Putamen (tissue), 1 donor: ENCODE measurements around the gene FEM1A.
"Not testable (repeated sequence)": the region's sequence is repeated elsewhere in the genome, so short reads cannot be mapped to it uniquely, and the experiment has no call there.

Experiments used
- DNase-seq: peaks from one replicate; pipeline ENCODE4 v3.0.0-alpha.2; 2016; ENCODE audit warnings: low spot score

FEM1A gene

DNA sequence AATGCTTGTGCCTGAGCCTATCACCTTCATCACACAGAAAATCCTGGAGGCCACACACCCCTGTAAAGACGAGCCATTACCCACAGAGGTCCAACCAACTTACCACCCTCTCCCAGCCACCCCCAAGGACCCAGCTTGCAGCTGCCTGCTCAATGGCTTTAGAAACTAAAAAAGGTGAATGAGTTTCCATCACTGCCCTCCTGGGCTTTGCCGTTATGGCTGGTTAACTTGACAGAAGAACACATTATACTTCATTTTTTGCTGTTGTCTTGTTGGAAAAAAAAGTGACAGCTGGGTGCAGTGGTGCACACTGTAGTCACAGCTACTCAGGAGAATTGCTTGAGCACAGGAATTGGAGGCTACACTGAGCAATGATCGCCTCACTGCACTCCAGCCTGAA lies 17.4 kb upstream of the FEM1A start:
- DNase-seq: no peak

DNA sequence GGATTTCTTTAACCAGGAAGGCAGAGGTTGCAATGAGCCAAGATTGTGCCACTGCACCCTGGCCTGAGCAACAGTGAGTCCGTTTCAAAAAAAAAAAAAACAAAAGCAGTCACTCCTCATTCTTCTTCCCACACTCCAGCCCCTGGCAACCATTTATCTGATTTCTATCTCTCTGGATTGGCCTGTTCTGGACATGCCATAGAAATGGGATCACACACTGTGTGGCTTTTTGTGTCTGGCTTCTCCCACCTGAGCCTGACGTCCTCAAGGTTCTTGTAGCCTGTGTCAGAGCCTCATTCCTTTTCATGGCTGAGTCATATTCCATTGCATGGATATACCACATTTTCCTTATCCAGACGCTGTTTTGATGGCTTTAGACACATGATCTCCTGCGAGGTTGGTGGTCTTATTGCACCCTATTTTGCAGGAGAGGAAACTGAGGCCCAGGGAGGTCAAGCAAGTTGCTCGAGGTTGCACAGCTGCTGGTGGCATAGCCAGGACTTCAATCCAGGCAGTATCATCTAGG lies 15.8 kb upstream of the FEM1A start:
- no peak for DNase-seq

DNA sequence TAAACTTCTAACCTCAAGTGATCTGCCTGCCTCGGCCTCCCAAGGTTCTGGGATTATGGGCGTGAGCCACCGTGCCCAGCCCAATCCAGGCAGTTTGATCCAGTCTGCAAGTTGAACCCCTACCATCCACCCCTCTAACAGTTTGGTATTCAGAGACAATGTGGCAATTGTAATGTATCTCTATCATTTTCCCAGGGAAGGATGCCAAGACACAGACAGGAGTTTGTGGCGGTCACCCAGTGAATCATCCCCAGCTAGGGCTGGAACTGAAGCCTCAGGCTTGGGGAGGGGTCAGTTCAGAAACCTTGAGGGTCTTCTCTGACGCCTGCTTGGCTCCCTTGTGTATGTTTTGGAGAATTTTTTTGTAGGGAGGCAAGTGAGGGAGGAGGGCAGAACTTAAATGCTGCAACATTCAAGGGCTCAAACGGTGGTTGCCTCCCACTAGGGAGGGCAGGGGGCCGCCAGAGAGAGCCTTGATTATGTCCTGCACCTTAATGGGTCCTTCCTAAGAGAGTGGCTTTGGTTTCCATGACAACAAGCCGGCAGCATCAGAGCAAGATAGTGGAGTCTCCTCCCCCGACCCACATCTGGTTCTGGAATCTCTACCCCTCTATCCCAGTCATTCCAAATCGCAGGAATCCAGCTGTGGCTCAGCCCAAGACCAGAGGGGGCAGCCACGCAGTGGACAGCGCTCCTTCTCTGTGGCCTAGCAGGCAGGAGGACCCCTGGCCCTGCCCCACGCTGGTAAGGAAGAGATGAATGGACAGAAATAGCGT lies 14.9 kb upstream of the FEM1A start:
- no peak for DNase-seq

DNA sequence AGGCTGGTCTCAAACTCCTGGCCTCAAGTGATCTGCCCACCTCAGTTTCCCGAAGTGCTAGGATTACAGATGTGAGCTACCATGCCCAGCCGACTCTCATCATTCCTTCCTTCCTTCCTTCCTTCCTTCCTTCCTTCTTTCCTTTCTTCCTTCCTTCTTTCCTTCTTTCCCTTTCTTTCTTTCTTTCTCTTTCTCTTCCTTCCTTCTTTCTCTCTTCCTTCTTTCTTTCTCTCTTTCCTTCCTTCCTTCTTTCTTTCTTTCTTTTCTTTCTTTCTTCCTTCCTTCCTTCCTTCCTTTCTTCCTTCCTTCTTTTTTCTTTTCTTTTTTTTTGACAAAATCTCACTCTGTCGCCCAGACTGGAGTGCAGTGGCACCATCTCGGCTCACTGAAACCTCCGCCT lies 13.4 kb upstream of the FEM1A start:
- DNase-seq: not testable (repeated sequence)

DNA sequence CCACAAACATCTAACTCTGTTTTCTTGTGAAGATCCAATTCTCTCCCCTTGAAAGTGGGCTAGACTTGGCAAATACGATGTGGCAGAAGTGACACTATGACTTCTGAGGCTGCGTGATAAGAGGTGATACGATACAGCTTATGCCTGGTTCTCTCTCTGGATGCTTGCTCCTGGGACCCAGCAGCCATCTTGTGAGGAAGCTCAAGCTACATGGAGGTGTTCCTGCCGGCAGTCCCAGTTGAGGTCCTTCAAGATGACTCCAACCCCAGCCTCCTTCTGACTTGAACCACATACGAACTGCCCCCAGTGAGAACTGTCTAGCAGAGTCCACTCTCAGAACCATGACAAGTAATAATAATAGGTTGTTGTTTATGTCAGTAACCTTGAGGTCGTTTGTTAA lies 10.7 kb upstream of the FEM1A start:
- DNase-seq: no peak

DNA sequence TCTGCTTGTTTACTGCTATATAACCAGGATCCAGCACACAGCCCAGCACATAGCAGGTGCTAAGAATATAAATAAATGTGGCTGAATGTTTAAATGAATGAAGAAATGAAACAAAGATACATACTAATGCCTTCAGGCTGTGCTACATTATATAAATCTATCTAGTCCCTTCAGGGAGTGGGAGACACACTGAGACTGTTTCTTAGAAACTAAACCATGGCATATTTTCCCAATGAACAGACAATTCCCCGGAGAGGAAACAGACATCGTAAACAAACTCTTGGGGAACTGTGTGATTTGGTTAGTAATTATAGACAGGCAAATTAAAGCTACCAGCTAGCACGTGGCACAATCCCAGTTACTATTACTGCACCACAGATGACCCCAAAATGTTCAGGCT lies 9.7 kb upstream of the FEM1A start:
- no peak for DNase-seq

DNA sequence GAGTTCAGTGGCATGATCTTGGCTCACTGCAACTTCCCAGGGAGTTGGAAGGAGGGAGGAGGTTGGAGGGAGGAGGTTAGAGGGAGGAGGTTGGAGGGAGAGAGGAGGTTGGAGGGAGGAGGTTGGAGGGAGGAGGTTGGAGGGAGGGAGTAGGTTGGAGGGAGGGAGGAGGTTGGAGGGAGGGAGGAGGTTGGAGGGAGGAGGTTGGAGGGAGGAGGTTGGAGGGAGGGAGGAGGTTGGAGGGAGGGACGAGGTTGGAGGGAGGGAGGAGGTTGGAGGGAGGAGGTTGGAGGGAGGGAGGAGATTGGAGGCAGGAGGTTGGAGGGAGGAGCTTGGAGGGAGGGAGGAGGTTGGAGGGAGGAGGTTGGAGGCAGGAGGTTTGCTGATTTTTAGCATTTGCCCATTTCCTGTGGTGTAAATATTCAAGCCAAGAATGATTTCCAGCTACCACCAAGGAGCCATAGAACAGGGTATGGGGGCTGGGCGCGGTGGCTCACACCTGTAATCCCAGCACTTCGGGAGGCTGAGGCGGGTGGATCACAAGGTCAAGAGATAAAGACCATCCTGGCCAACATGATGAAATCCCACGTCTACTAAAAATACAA lies 5.0 kb upstream of the FEM1A start:
- DNase-seq: not testable (repeated sequence)

DNA sequence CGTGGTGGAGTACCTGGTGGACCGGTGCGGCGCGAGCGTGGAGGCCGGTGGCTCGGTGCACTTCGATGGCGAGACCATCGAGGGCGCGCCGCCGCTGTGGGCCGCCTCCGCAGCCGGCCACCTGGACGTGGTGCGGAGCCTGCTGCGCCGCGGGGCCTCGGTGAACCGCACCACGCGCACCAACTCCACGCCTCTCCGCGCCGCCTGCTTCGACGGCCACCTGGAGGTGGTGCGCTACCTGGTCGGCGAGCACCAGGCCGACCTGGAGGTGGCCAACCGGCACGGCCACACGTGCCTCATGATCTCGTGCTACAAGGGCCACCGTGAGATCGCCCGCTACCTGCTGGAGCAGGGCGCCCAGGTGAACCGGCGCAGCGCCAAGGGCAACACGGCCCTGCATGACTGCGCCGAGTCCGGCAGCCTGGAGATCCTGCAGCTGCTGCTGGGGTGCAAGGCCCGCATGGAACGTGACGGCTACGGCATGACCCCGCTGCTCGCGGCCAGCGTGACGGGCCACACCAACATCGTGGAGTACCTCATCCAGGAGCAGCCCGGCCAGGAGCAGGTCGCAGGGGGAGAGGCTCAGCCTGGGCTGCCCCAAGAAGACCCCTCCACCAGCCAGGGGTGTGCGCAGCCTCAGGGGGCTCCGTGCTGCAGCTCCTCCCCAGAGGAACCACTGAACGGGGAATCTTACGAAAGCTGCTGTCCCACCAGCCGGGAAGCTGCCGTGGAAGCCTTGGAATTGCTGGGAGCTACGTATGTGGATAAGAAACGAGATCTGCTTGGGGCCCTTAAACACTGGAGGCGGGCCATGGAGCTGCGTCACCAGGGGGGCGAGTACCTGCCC lies 708 bp downstream of the FEM1A start:
- not testable (repeated sequence) for DNase-seq

DNA sequence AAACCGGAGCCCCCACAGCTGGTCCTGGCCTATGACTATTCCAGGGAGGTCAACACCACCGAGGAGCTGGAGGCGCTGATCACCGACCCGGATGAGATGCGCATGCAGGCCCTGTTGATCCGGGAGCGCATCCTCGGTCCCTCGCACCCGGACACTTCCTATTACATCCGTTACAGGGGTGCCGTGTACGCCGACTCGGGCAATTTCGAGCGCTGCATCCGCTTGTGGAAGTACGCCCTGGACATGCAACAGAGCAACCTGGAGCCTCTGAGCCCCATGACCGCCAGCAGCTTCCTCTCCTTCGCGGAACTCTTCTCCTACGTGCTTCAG lies 1.3 kb downstream of the FEM1A start:
- not testable (repeated sequence) for DNase-seq

DNA sequence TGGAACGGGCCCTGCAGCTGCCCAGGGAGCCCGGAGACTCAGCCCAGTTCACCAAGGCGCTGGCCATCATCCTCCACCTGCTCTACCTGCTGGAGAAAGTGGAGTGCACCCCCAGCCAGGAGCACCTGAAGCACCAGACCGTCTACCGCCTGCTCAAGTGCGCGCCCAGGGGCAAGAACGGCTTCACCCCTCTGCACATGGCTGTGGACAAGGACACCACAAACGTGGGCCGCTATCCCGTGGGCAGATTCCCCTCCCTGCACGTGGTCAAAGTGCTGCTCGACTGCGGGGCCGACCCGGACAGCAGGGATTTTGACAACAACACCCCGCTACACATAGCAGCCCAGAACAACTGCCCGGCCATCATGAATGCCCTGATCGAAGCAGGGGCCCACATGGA lies 1.7 kb downstream of the FEM1A start:
- not testable (repeated sequence) for DNase-seq

DNA sequence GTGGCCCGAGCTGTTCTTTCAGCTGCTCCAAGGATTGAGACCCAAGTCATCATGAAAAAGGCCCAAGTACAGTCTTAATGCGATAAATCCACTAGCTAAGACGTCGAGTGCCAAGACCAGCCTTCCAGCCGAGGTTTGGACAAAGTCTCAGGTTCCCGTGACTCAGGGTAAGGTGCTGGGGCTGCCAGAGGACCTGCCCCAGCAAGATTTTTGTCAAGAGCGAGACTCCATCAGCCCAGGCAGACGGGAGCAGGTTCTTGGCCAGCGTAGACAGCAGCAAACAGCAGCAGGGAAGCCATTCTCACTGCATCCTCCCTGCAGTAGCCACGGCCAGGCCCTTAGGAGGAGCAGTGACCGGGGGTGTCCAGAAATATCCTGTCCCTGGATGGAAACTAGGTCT lies 3.4 kb downstream of the FEM1A start:
- no peak for DNase-seq

DNA sequence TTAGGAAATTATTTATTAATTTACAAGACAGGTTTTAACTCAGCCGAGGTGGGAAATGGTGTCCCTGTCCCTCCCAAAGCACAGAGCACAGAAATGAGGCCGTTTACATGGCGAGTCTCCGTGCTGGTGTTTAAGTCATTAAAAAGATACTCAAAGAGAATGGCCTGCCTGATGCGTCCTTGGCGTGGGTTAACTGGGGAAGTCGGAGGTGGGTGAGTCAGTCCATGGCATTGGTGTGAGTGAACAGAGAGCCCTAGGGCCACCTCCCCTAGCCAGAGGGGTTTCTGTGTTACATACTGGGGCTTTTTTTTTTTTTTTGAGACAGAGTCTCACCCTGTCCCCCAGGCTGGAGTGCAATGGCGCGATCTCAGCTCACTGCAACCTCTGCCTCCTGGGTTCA lies 3.9 kb downstream of the FEM1A start:
- DNase-seq: no peak

DNA sequence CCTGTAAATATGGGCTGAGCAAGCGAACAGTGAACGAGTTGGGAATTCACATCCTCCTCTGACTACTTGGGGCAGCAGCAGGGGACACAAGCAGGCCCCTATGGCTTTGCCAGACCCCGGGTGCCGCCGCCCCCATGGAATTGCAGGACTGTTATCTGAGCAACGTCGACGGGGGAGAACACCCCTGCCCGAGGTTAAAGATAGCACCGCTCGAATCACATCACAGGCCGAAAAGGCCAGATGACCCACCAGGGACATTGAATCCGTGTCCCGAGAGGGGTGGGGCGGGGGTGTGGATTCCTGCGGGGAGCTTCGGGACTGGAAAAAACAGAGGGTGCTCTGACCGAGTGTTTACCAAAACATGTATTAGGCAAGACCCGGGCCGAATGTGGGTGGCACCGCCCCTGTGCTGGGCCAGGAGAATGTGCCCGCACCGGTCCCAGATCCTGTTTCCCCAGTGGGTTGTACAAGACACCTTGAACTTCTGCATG lies 9.1 kb downstream of the FEM1A start:
- no peak for DNase-seq

DNA sequence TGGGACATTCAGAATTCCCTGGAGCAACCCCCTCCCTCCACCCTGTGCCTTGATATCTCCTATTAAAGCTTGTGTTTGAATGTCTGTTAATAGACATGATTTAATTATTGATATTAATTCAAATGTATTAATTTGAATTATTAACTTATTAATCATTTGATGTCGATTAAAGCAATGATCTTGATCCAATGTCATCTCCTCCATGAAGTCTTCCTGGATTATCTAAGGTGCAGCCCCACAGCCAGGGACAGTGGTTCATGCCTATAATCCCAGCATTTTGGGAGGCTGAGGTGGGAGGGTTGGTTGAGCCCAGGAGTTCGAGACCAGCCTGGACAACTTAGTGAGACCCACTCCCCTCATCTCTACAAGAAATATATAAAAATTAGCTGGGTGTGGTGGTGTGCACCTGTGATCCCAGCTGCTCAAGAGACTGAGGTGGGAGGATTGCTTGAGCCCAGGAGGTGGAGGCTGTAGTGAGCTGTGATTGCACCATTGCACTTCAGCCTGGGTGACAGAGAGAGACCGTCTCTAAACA lies 9.6 kb downstream of the FEM1A start:
- DNase-seq: no peak

DNA sequence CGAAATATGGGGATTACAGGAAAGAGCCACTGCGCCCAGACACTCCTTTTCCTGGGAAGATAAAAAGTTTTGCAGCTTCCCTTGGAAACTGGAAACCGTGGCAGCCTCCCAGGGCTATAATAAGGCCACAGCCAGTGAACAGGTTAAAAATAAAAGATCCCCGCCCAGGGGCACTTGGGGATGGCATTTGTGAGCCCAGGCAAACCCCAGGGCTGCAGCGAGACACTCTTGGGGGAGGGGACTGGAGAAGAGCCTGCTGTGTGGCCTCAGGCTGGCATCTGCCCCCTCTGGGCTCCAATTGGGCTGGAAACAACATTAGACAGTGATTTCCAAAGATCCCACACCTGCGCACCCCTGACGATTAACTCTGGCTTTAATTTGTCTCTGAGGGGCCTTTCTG lies 11.2 kb downstream of the FEM1A start:
- no peak for DNase-seq

DNA sequence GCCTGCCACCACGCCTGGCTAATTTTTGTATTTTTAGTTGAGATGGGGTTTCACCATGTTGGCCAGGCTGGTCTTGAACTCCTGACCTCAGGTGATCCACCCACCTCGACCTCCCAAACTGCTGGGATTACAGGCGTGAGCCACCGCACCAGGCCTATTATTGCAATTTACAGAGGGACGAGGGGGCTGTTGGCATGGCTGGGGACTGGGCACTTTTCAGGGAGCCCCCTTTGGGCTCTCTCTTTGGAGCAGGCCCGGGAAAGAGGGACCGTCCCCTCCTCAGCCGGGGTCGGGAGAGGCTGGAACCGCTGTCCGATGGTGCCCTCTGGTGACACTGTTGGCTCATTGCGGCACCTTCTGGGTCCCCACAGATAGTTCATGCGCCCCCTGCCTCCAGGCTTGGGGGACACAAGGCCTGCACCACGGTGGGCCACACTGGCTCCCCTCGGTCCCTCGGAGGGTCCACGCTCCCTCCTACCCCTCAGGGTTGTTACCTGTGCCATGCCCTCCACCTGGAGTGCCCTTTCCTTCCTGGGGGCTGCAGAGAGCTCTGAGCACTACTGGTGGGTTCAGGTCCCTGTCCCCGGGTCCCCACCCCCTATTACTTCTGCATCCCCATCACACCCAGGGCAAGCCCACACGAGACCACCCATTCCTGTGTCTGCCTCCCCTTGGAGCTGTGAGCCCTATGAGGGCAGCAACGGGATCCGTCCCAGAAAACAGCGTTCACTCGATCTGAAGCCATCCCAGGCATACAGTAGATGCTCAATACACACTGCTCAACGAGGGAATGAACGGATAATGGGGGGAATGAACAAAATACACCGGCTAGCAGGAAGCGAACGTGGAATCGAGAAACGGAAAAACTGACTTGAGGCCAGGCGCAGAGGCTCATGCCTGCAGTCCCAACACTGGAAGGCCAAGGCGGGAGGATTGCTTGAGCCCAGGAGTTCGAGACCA lies 12.5 kb downstream of the FEM1A start:
- DNase-seq: no peak

DNA sequence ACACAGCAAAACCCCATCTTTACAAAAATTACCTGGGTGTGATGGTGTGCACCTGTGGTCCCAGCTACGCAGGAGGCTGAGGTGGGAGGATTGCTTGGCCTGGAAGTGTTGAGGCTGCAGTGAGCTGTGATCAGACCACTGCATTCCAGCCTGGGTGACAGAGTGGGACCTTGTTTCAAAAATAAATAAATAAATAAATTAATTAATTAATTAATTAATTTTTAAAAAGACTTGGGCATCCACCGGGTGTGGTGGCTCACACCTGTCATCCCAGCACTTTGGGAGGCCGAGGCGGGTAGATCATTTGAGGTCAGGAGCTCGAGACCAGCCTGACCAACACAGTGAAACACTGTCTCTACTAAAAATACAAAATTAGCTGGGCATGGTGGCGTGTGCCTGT lies 13.6 kb downstream of the FEM1A start:
- DNase-seq: not testable (repeated sequence)

DNA sequence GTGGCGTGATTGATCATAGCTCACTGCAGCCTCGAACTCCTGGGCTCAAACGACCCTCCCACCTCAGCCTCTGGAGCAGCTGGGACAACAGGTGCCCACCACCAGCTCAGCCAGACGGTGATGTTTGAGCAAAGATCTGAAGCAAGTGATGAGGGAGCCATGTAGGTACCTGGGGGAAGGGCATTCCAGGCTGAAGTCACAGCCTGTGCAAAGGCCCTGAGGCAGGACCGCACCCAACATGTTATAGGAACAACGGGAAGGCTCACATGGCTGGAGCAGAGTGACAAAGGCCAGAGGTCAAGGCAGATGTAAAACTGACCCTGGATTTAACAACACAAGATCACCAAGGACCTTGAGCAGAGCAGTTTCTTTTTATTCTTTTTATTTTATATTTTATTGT lies 14.8 kb downstream of the FEM1A start:
- no peak for DNase-seq

DNA sequence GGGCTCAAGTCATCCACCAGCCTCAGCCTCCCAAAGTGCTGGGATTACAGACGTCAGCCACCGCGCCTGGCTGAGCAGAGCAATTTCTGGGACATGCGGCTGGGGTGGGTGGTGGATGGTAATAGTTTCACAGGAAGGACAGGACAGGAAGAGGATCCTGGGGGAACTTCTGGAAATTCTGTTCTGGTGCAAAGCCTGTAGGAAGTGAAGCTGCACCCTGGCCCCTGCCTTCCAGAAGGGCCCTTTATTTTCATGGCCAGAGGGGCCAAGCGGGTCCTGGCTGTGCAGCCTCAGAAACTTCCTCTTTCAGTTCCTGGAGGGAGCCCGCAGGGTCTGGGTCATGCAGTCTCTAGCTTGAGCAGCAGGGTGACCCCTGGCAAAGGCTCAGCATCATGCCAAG lies 15.7 kb downstream of the FEM1A start:
- DNase-seq: no peak

DNA sequence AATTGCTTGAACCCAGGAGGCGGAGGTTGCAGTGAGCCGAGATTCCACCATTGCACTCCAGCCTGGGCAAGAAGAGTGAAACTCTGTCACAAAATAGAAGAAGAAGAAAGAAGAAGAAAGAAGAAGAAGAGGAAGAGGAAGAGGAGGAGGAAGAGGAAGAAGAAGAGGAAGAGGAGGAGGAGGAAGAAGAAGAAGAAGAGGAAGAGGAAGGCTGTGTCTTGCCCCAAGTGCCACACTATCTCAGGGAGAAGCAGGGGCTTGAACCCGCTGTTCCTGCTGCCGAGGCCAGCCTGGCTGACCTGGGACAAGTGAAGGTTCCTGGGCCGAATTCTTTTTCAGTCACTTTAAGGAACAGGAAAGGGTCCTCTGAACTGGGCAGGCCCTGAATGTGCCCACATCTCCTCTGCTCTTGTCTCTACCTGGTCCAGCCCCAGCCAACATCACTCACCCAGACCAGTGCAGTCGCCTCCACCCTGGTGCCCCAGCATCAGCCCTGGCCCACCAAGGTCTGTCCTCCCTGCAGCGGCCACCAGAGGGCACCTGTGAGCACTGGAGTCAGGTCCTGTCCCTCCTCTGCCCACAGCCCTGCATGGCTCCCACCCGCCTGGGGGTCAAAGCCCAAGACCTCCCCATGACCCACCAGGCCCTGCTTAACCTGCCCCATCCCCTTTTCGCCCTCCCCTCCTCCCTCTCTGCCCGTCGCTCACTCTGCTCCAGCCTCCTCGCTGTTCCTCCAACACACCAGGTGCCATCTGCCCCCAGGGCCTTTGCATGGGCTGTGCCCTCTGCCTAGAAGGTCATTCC lies 20.0 kb downstream of the FEM1A start:
- DNase-seq: no peak
